ENCODE measurements around the gene LRRTM4. TPM values are rescaled to one million over a fixed set of nuclear protein-coding genes. Genes with fewer than 3 reads are reported as not detected.
"Not testable (repeated sequence)": the region's sequence is repeated elsewhere in the genome, so short reads cannot be mapped to it uniquely, and the experiment has no call there.

Gene LRRTM4
- total RNA-seq, 1 donor = 0.18 TPM

DNA sequence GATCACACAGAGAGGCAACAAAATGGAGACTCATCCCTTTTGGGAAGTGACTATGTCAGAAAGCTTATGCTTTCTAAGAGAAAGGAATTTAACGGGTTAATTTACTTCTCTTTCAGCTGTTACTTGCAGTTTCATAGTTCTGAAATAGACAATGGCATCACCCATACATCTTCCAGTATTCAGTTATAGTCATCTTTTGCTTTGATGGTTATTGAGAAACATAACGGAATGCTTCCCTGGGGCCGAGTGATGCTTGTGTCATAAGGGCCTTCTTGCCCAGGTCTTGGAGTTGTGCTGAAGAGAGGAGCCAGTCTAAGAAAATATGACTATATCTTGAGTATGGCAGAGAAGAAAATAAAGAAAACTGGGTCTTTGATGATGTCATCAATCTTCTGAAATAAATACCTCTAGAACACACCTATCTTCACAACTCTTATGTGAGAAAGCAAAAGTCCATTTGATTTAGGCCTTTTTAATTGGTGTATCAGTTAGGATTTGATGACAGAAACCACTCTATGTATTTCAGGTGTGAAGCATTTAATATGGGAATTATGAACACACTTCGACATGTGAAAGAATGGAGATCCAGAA is 328.2 kb downstream of the LRRTM4 start:
- DNase-seq (ENCODE audit: low read depth) = no peak
- no peak overlapping the region for H3K4me3 ChIP-seq (ENCODE audit: low read depth, low read length)
- TF ChIP-seq, protein P1, sequence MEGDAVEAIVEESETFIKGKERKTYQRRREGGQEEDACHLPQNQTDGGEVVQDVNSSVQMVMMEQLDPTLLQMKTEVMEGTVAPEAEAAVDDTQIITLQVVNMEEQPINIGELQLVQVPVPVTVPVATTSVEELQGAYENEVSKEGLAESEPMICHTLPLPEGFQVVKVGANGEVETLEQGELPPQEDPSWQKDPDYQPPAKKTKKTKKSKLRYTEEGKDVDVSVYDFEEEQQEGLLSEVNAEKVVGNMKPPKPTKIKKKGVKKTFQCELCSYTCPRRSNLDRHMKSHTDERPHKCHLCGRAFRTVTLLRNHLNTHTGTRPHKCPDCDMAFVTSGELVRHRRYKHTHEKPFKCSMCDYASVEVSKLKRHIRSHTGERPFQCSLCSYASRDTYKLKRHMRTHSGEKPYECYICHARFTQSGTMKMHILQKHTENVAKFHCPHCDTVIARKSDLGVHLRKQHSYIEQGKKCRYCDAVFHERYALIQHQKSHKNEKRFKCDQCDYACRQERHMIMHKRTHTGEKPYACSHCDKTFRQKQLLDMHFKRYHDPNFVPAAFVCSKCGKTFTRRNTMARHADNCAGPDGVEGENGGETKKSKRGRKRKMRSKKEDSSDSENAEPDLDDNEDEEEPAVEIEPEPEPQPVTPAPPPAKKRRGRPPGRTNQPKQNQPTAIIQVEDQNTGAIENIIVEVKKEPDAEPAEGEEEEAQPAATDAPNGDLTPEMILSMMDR (IDR thresholded peaks at IDR 0.05; ENCODE audit: insufficient read depth, low read length) = no peak

DNA sequence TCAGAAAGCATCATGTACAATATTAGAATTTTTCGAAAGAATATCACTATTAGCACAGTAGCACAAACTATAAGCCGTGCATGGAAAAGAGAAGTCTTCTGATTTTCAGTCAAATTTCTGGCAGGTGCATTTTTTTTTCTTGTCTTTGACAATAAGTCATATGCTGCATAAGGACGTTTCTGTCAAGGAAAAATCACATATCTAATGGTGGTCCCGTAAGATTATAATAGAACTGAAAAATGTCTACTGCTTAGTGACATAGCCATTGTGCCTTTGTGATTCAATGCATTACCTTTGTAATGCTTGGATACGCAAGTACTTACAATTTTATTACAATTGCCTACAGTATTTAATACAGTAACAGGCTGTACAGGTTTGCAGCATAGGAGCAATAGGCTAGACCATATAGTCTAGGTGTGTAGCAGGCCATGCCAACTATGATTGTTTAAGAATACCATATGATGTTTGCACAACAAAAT is 329.3 kb downstream of the LRRTM4 start:
- H3K4me3 ChIP-seq (ENCODE audit: low read depth, low read length) = no peak overlapping the region
- DNase-seq (ENCODE audit: low read depth) = no peak
- TF ChIP-seq, protein P1 (IDR thresholded peaks at IDR 0.05; ENCODE audit: insufficient read depth, low read length) = no peak

DNA sequence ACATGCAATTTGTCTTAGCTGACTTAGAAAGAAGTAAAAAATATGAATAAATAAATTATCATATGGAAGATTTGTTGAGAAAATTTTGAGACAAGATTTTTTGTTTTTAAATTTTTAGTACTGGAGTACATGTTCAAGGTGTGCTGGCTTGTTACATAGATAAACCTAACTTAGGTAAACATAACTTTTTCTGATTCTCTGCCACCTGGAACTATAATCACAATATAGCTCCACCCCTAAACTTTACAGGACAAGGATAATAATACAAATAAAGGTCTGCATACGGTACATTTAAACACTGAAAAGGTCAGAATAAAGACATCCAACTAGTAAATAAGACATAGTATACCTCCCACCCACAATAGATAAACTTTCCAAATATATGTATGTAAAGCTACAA is 330.5 kb downstream of the LRRTM4 start:
- no peak for DNase-seq (ENCODE audit: low read depth)
- TF ChIP-seq, protein P1 (IDR thresholded peaks at IDR 0.05; ENCODE audit: insufficient read depth, low read length) = no peak
- no peak overlapping the region for H3K4me3 ChIP-seq (ENCODE audit: low read depth, low read length)

DNA sequence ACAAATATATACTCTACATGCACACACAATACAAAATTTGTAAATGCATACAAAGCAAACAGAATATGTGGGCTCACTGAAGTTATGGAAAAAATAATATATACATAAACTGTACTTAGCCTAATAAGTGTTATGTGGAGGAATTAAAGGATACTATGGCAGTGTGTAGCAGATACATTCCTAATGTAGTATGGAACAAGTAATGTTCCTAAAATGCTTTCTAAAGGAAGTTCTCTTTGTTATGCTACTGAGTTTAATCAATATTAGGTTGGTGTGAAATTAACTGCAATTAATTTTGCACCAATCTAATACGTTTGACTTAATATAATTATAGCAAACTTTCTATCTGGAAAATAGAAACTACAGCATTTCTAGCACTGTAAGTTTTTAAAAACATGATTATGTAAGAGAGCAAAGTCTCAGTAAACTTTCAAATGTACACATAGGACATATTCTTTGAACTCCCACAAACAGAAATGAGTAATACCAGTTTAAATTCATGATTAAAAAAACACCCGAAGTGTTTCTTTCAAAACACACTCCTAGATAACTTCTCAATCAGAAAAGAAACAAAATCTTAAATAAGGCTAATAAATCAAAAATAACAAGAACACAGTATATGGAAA is 331.3 kb downstream of the LRRTM4 start:
- DNase-seq (ENCODE audit: low read depth) = no peak
- no peak overlapping the region for H3K4me3 ChIP-seq (ENCODE audit: low read depth, low read length)
- TF ChIP-seq, protein P1 (IDR thresholded peaks at IDR 0.05; ENCODE audit: insufficient read depth, low read length) = no peak

DNA sequence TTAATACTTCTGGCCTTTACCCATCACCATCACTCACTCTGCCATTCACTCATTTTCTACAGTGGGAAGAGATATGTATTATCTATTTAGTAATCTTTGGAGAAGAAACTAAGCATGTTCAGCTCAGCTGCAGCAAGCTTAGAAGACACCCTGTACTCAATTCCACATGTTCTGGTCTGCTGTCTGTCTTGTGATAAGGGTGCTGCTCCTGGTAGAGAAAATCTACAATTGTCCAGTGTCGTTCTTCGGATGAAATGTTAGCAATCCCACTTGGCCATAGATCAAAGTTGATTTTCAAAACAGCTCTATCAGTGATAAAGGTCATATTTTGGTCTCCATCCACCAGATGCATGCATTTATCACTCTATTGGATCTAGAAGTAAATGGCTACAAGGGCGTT is 337.1 kb downstream of the LRRTM4 start:
- TF ChIP-seq, protein P1 (IDR thresholded peaks at IDR 0.05; ENCODE audit: insufficient read depth, low read length) = no peak
- DNase-seq (ENCODE audit: low read depth) = no peak
- H3K4me3 ChIP-seq (ENCODE audit: low read depth, low read length) = no peak overlapping the region

DNA sequence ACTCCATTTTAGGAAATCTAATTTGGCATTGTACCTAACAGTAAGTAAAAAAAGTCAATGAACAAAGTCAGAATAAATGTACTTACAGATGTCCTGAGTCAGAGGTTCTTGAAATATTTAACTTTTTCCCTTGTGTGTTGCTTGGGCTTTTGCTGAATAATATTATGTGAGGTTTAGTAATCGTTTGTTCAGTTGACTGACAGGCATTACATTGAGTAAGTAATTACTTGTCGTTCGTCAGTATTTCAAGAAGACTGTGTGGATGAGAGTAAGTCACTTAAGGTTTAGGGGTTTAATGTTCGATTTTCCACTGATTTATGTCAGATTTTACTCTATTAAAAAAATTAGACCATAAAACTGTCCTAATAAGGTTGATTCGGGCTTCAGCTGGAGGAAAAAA is 342.9 kb downstream of the LRRTM4 start:
- TF ChIP-seq, protein P1 (IDR thresholded peaks at IDR 0.05; ENCODE audit: insufficient read depth, low read length) = no peak
- no peak overlapping the region for H3K4me3 ChIP-seq (ENCODE audit: low read depth, low read length)
- no peak for DNase-seq (ENCODE audit: low read depth)

DNA sequence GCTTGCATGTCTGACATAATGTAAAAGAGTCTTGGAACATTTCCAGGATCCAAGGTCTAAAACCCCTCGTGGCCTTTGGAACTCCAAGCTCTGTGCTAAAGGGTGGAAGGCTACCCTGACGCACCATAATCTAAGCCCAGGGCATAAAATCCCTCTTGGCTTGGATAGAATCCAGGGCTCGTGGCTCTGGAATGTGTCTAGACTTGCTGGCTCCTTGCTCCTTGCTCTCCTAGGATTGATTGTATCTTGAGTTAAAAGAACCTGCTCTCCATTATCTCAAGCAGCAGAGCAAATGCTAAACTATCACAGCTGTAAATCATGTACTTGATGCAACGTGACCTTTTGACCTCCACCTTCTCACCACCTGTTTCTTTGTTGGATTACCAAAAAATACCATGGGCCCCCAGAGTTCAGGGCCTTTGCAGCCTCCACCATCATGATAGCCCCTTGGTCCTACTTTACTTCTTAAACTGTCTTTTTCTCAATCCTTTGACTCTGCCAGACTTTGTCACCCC is 346.9 kb downstream of the LRRTM4 start:
- not testable (repeated sequence) for DNase-seq (ENCODE audit: low read depth); H3K4me3 ChIP-seq (ENCODE audit: low read depth, low read length)

Measured in fibroblast of the aortic adventitia (primary cell).